ENCODE data around the gene KRTAP10-2.
A peak's percentile ranks its signal among the peaks of the same experiment; 100 is the strongest.
"Not testable (repeated sequence)": the region's sequence is repeated elsewhere in the genome, so short reads cannot be mapped to it uniquely, and the experiment has no call there.

KRTAP10-2 gene

GRCh38 chr21:44551340-44551961 lies at the start of gene KRTAP10-2:
KRTAP10-2 (minus strand) TSS chr21:44551505; CDS start chr21:44551458, 47 bp downstream.
- no peak for DNase-seq

GRCh38 chr21:44601091-44601490 lies 49.8 kb upstream of the KRTAP10-2 start:
- not testable (repeated sequence) for DNase-seq

GRCh38 chr21:44600118-44600978 lies 49.0 kb upstream of the KRTAP10-2 start, which contains the start of gene KRTAP10-7:
KRTAP10-7 (plus strand) TSS chr21:44600597; CDS start chr21:44600622, 25 bp downstream.
- DNase-seq = not testable (repeated sequence)

GRCh38 chr21:44599264-44600029 lies 48.1 kb upstream of the KRTAP10-2 start:
- DNase-seq = no peak

- DNase-seq = no peak
These were observed 46.8 kb upstream of the KRTAP10-2 start for GRCh38 chr21:44598061-44598460.

- no peak for DNase-seq
These were observed 44.9 kb upstream of the KRTAP10-2 start for GRCh38 chr21:44596068-44596725.

- DNase-seq = no peak
These were observed 44.2 kb upstream of the KRTAP10-2 start for GRCh38 chr21:44595524-44595923.

- no peak for DNase-seq
These were observed 43.2 kb upstream of the KRTAP10-2 start for GRCh38 chr21:44594406-44594916.

GRCh38 chr21:44593598-44594405 lies 42.5 kb upstream of the KRTAP10-2 start:
- peak in 1 of 2 experiments; percentile 2 for DNase-seq

GRCh38 chr21:44592446-44593311 lies 41.4 kb upstream of the KRTAP10-2 start, which contains the start of gene KRTAP10-6:
KRTAP10-6 (minus strand) TSS chr21:44592505; CDS start chr21:44592484, 21 bp downstream.
- DNase-seq = peak in 1 of 2 experiments; percentile 12

- DNase-seq = peak in 1 of 2 experiments; percentile 1
These were observed 40.5 kb upstream of the KRTAP10-2 start for GRCh38 chr21:44591801-44592130.

- DNase-seq = peak in 1 of 2 experiments; percentile 3
These were observed 39.8 kb upstream of the KRTAP10-2 start for GRCh38 chr21:44590897-44591800.

GRCh38 chr21:44590311-44590721 lies 39.0 kb upstream of the KRTAP10-2 start:
- DNase-seq = no peak

GRCh38 chr21:44589586-44590305 lies 38.4 kb upstream of the KRTAP10-2 start:
- DNase-seq = peak in 1 of 2 experiments; percentile 5

GRCh38 chr21:44589094-44589493 lies 37.8 kb upstream of the KRTAP10-2 start:
- no peak for DNase-seq

GRCh38 chr21:44585892-44586291 lies 34.6 kb upstream of the KRTAP10-2 start:
- no peak for DNase-seq

GRCh38 chr21:44583800-44584147 lies 32.5 kb upstream of the KRTAP10-2 start:
- DNase-seq = peak in 1 of 2 experiments; percentile 33

- no peak for DNase-seq
These were observed 31.9 kb upstream of the KRTAP10-2 start for GRCh38 chr21:44583089-44583799.
